Stimulated activated naive CD4-positive, alpha-beta T cell treated with Interleukin-2 at 50 U/mL for 16 hours (primary cell): ENCODE data around the gene RNF224.
A peak's percentile ranks its signal among the peaks of the same experiment; 100 is the strongest.

Experiments
- DNase-seq: peaks from one replicate; lab custom pipeline; 2025; lab: John Stamatoyannopoulos, UW

The RNF224 gene

DNA sequence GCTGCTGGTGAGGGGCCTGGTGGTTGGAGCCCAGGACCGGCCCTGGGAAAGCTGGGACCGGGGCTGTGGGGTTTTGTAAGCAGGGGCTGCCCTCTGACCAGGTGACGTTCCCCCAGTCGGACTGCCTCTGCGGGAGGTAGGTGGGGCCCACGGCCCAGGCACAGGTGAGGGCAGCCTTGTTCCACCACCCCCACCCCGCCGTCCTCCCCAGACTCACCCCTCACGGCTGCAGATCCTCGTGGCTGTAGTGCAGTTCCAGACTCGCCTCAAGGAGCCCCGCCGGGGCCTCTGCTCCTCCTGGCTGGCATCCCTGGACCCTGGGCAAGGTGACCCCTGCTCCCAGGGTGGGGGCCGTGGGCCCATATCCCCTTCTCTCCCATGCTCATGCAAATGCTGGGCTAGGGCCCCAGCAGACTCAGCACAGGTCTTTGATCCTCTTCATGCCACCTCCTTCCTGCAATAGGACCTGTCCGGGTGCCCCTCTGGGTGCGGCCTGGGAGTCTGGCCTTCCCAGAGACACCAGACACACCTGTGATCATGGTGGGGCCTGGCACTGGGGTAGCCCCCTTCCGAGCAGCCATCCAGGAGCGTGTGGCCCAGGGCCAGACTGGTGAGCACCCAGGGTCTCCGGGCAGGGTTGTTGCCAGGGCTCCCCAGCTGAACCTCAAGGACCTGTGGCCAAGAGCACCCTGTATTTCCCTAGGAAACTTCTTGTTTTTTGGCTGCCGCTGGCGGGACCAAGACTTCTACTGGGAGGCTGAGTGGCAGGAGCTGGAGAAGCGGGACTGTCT lies 11.9 kb upstream of the RNF224 start:
- no peak for DNase-seq

DNA sequence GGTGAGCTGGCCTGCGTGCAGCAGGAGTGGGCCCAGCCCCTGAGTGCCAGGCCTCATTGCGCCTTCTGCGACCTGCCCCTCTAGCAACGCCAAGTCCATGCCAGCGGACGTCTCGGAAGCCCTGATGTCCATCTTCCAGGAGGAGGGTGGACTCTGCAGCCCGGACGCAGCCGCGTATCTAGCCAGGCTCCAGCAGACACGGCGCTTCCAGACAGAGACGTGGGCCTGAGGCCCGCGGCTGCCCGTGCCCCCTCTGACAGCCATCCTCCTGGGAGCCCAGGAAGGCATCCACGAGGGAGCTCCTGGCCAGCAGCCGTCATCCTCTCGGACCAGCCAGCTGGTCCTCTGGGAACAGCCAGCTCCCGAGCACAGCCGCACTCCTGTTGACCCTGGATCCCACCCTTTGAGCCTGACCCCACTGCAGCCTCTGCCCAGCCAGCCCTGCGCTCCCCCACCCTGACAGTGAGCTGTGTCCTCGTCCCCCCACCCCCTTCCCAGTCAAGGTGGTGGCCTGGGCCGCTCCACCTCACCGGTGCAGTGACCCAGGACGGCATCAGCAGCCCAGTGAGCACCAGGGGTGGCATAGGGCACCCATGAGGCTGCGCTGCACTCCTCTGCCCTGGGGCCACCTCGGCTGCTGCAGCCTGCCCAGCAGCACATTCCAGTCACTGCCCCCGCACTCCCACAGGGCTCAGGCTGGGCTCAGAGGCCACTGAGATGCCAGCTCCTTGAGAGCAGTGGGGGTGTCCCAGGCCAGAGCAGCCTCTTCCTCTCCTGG lies 10.9 kb upstream of the RNF224 start:
- no peak for DNase-seq

DNA sequence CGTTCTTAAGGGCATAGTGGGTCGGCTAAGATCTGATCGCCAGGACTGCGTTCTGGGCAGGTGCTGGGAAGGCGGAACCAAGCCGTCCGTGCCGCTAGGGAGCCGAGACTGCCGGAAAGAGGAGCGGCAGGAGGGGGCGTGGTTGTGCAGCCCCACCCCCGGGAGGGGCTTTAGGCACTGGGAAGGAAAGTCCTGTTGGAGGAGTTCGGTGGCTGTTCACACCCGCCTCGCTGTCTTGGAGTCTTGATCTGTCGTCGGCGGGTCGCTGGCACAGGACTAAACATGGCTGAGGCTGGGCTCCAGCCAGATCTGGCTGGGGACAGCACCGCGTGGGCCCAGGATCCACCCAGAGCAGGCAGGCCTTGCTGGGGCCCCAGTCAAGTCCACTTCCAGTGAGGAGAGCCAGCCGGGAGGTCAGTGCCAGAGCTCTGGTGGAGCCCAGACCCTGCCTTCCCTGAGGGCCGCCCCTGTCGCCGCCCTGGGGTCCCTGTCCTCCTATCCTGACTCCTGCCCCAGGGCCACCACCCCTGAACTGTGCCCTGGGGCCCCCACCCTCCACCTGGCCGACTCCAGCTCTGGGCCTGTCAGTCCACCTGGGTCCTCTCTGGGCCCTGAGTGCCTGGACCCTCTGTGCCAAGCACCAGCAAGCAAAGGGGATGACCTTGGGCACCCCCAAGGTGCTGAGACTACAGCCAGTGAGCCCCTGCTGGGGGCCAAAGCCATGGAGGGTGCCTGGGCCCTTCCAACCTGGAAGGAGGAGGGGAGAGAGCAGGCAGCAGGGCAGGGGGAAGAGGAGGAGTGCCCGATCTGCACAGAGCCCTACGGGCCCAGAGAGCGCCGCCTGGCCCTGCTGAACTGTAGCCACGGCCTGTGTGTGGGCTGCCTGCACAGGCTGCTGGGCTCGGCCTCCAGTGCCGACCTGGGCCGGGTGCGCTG lies 9.8 kb upstream of the RNF224 start:
- DNase-seq, result no peak

DNA sequence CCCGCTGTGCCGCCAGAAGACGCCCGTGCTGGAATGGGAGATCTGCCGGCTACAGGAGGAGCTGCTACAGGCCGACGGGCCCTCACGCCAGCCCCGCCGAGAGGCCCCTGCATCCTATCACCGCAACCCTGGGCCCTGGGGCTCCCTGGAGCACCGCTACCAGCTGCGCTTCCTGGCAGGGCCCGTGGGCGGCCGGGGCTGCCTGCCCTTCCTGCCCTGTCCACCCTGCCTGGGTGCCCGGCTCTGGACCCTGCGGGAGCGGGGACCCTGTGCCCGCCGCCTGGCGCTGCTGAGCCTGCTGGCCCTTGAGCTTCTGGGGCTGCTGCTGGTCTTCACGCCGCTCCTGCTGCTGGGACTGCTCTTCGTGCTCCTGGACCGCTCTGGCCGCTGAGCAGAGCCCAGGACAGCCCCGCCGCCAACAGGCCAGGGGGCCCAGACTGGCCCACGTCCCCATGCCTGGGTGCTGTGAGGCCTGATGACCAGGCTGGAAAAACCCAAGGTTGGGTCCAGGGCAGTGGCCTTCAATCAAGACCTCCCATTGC lies 9.0 kb upstream of the RNF224 start:
- DNase-seq, result no peak

DNA sequence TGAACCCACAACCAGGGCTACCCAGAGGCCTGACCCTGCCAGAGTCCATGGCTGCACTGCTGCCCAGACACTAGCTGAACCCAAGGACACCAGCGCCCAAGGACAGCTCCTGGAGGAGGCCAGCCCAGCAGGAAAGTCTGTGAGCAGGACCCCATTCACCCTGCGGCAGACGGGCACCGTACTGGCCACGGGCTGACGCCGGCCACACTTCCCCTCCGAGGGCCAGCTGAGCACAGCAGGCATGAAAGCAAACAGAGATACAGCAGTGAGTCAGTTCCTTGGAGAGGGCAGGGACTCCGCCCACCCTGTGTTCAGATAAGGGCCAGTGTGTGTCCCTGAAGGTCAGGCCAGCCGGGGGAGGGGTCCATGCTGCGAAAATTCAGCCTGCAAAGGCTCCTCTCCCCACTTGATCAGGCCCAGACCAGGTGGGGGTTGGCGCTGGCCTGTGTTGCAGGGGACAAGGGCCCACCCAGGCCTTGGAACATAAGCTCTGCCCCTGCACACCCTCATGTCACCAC lies 8.5 kb upstream of the RNF224 start:
- no peak for DNase-seq

DNA sequence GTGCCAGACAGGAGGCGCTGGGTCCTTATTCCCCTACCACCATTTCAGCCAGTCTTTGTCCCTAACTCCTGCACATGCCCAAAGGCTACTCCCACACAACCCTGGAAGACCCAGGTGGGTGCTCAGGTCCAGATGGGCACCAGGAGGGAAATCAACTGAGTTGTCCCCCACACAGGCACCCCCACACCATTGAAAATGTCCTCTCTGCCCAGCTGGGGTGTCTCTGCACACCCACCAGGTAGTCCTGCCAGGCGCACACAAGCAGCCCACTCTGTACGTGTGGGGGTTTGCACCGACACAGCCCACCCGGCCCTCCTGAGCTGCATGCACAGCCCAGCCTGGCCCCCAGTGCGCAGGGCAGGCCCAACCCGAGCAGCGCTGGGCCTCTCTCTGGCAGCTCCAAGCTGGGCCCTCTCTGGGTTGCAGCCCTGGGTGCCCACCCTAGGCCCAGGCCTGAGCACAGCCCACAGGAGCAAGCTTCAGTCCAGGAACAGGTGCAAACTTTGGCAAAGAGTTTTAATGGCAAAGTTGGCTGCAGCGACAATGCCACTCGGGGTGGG lies 7.5 kb upstream of the RNF224 start:
- DNase-seq, result no peak

DNA sequence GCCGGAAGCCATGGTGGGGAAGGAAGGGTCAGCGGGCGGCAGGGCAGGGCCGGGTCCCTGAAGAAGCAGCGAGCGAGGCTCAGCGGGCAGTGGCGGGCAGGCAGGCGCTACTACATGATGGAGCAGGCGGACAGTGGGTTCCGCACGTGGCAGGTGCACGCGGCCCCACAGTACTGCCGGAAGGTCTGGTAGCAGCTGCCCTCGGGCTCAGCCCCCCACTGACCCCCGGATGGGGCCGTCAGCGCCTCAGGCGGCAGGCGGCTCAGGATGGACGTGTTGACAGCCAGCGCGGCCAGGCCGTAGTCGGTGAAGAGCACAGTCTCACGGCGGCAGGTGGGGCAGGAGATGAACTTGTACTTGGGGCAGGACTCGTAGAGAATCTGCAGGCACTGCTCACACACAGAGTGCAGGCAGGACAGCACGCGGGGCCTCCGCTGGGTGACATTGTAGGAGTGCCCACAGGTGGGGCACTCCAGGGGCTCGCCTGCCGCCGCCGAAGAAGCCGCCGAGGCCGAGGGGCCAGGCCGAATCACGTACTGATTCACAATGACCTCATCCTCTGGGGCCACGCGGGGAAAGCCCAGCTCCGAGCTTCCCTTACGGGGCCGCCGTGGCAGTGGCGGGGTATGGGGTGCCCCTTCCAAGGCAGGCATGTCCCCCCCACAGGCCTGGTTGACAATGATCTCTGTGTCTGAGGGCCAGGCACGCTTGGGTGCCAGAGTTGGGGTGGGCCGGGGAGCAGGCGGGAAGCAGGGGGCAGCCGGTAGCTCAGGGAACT lies 6.8 kb upstream of the RNF224 start:
- no peak for DNase-seq

DNA sequence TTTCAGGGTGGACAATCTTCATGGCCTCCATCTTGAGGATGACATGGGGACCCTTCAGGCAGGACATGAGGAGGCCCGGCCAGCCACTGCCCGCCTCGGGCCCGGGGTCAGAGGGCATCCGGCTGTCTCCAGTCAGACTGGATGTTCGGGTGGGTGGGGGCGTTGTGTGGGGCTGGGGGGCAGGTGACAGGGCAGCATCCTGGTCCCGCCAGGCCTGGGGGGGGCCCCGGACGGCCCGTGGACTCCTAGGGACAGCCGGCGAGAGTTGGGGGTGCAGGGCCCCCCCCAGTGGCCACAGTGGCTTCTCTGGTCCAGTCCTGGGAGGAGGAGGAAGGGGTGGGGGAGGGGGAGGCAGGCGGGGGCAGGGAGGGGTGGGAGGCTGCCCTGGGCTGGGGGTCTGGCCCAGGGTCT lies 6.2 kb upstream of the RNF224 start:
- DNase-seq, result no peak

DNA sequence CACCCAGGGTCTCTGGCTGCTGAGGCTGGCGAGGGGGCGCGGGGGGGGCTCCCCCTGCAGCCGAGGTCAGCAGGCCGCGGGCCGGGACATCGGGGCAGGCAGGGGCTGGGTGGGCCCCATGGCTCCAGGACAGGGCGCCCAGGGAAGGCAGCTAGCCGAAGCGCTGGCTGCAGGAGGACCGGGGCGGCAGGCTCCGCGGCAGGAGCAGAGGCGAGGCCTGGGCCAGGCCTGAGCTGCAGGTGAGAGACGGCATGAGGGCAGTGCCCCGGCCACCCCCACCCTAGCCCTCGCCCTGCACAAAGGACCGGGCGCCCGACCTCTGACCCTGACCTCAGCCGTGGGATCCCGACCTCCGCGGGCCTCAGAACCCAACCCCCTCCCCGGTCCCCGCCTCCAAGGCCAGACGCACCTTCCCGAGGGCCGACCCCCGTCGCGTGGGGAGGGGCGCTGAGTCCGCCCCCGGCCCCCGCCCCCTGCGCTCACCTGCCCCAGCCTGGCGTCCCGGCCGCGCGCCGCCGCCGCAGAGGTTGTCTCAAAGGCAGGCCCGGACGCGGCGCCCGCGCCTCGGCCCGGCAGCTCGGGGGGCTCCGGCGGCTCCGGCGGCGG lies 5.7 kb upstream of the RNF224 start:
- DNase-seq, result no peak

DNA sequence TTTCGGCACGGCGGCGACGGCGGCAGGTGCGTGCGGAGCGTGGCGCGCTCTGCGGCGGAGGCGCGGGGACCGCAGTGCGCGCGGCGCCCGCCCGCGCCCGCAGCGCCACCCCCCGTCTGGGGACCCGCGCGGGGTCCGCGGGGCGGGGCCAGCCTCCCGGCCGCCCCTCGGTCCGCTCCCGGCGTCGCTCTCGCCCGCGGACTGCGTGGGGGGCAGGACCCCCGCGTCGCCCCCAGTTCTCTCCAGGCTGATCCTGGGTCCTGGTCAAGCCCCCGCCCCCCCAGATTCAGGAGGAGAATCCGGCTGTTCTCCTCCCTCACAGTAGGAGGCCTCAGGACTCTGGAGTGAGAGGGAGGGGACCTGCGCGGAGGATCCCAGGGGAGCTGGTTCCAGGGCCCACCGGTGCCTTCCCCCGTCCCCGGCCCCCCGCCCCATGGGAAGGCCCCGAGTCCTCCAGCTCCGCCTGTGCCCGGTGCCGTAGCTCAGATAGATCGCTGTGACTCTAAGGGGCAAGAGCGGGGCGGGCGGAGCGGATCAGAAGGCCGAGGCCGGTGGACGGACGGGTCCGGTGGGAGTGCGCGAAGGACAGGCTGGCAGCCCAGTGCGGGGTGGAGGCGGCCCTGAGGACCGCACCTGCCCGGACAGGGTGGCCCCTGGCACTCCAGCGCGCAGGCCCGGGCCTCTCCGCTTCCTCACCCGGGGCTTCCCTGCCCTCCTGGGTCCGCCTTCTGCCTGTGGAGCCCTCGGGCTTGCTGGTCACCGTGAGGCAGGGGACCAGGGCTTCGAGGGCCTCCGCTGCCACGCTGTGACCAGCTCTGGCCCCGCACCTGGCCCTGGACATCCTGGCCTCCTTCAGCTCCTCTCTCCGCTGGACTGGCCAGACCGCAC lies 4.9 kb upstream of the RNF224 start, which contains the start of gene RNF208:
RNF208 (minus strand) TSS at position 51 of the 888 bp plus-strand sequence. CDS start 1,028 bp downstream, outside the sequence.
- DNase-seq, result no peak

DNA sequence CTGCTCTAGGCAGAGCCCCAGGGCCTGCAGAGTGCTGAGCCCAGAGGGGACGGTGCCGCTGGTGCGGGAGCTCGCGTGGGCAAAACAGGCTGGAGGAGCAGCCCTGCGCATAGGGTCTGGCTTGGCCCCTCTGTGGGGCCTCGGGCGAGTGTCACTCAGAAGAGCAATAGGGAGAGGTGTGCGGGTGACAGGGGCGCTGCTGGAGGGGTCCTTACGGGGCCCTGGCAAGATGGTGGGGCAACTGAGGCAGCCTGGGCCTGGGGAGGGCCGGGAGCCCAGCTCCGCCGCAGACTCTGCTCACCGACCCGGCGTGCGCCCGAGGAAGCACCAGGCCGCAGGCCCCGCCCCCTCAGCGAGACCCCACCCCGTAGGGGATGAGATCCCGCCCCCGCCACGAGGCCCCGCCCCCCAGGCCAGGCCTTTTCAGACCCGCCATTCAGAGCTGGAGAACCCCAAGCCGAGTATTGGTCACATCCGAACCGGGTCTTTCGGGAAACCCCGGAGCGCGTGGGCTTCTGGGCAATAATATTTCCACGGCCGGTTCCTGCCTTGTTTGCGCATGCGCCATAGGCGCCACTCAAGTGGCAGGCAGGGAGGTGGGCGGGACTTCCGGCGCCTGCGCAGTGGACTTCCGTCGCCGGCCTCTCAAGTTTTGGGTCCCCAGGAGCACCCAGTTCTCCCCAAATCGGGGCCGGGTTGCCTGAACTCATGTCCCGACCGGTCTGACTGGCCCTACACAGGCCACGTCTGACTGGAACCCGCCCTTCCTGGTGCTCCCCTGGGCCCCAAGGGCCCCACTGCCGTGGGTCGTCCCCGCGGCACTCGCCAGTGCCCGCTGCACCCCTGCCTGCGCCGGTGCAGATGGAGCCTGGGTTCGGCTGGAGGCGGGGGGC lies 4.0 kb upstream of the RNF224 start:
- DNase-seq, result peak; percentile 98

DNA sequence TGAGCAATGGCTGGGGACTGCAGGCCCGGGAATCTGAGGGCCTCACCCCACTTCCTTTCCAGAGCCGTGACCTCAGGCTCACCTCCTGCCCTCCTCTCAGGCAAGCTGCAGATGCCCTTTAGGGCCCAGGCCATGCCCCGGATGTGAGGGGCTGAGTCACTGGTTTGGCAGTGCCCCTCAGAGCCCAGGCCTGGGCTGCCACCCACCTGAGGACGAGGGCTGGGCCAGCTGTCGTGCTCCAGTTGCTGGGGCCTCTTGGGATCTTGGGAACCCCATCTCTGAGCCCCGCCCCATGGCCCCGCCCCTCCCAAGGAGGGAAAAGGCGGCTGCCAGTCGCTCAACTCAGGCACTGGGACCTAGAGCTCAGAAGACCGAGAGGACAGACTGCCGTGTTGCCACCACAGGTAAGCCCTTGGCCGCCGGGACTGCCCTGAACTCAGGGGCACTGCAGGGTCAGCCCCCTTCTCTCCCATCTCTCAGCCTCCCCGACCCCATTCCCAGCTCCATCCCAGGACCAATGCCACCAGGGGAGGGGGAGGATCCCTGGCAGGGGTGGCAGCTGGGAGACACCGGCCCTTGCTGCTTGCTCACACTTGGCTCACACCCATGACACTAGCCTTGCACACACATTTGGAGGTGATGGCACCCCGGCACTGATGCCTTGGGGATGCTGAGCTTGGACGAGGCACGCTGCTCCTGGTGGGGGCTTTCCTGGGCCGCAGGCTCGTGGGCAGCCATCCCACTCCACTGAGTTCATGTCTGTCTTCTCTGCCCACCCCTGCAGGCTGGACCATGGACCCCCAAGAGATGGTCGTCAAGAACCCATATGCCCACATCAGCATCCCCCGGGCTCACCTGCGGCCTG lies 2.2 kb upstream of the RNF224 start, which contains the start of gene CYSRT1:
CYSRT1 (plus strand) TSS at position 345 of the 865 bp plus-strand sequence; CDS start at position 793, 448 bp downstream.
- no peak for DNase-seq

DNA sequence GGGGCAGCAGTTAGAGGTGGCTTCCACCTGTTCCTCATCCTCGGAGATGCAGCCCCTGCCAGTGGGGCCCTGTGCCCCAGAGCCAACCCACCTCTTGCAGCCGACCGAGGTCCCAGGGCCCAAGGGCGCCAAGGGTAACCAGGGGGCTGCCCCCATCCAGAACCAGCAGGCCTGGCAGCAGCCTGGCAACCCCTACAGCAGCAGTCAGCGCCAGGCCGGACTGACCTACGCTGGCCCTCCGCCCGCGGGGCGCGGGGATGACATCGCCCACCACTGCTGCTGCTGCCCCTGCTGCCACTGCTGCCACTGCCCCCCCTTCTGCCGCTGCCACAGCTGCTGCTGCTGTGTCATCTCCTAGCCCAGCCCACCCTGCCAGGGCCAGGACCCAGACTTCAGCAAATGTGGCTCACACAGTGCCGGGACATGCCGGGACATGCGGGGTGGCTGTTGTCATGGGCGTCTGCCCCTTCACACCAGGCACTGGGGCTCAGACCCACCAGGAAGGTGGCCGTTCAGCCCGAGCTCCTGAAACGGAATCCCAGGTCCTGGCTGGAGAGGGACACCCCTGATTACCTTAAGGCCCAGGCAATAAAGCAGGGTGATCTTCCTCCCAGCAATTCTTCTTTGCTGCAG lies 1.5 kb upstream of the RNF224 start:
- DNase-seq, result no peak

DNA sequence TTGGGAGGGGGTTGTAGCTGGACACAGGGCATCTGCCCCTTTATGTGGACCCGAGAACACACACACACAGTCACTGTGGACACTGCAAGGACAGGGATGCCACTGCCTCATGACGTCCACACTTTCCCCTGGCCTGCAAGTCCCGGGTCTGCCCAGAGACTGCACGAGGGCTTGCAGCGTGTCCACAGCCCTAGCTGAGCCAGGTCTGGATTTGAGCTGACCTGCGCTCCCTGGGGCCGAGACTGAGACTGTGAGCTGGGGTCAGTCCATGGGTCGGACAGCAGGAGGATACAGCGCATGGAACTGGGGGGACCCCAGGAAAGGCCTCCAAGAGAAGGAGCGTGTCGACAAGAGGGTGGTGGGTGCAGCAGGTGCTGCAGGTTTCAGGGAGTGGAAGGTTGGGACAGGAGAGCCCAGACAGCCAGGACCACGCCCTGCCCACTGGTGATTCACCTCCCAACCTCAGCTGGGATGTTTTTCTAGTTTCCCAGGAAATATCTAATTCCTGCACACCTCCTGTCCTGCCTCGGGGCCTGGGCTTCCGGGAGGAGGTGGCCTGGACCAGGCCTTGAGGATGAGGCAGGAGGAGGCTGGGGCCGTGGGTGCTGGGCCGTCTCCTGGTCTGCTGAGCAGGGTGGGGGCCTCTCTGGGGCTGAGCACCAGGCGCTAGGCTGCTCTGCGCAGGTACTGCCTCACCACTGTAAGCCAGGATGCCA lies 806 bp upstream of the RNF224 start:
- no peak for DNase-seq

DNA sequence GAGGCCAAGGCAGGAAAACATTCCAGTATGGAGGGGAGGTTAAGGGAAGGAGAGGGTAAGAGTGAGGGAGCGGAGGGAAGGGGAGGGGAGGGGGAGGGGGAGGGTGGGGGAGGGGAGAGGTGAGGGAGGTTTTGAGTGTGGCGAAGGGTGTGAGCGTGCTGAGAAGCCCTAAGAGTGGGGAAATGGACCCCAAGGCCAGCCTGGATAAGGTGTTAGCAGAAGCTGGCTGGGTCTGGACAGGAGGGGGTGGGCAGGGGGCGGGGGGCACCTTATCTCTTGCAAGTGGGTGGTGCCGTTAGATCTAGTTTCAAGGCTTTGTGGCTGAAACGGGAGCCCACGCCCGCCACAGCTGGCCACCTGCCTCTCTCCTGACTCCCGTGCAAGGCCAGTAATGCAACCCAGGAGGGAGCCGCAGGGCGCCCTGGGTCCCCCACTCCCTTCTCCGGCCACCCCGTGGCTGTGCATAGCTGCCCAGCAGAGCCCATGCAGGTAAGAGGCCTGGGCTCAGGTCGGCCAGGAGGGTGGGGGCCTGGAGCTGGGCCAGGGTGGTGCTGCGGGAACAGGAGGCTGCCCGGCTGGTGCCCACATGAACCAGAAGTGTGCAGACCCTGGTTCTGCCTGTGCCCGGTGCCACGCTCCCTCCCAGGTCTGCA lies 677 bp downstream of the RNF224 start:
- no peak for DNase-seq
